ENCODE results near the gene RUNDC1. TPM values are rescaled to one million over a fixed set of nuclear protein-coding genes. Genes with fewer than 3 reads are reported as not detected.
"Not testable (repeated sequence)": the region's sequence is repeated elsewhere in the genome, so short reads cannot be mapped to it uniquely, and the experiment has no call there.

Gene RUNDC1
- polyA plus RNA-seq, 1 donor (not counting 4 experiments of a cell fraction or from before 2014, with no cell fraction given): 11.1 TPM

DNA sequence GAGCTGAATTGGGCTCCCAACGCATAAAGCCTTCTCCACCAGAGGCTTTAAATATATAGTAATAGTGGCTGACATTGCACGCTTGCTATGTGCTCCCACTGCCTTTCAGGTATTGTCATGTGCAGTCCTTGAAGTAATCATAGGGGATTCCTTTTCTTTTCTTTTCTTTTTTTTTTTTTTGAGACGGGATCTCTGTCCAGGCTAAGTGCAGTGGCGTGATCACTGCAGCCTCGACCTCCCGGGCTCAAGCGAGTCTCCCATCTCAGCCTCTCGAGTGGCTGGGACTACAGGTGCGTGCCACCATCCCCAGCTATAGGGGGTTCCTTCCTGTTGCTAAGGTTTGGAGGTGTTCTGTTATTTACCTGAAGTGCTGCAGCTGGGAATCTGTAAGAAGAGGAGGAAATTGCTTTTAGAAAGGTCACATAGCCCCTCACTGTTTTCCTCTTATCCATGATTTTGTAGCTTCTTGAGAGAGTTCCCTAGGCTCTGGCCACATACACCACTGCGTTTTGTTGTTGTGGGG is 18.7 kb downstream of the RUNDC1 start:
- peaks cover 4% of the 10 kb centered on the region for H4K20me1 ChIP-seq (ENCODE audit: control insufficient read depth, extremely low read depth, insufficient read depth, low read length)
- no peak for FAIRE-seq
- H3K9ac ChIP-seq (ENCODE audit: control insufficient read depth, extremely low read depth, insufficient read depth, low read length): peak overlapping the region; percentile 99
- TF ChIP-seq EZH2 (IDR thresholded peaks at IDR 0.05; ENCODE audit: low read length): no peak
- TF ChIP-seq, protein P1, sequence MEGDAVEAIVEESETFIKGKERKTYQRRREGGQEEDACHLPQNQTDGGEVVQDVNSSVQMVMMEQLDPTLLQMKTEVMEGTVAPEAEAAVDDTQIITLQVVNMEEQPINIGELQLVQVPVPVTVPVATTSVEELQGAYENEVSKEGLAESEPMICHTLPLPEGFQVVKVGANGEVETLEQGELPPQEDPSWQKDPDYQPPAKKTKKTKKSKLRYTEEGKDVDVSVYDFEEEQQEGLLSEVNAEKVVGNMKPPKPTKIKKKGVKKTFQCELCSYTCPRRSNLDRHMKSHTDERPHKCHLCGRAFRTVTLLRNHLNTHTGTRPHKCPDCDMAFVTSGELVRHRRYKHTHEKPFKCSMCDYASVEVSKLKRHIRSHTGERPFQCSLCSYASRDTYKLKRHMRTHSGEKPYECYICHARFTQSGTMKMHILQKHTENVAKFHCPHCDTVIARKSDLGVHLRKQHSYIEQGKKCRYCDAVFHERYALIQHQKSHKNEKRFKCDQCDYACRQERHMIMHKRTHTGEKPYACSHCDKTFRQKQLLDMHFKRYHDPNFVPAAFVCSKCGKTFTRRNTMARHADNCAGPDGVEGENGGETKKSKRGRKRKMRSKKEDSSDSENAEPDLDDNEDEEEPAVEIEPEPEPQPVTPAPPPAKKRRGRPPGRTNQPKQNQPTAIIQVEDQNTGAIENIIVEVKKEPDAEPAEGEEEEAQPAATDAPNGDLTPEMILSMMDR (optimal IDR thresholded peaks at IDR 0.05 in 1 of 3, IDR thresholded peaks at IDR 0.05 in 1 of 3, conservative IDR thresholded peaks at IDR 0.05 in 1 of 3; ENCODE audit: extremely low read depth in 1 of 3, insufficient read depth in 2 of 3, low read length in 3 of 3): no peak
- no peaks in the 10 kb centered on the region for H3K27me3 ChIP-seq (ENCODE audit: control insufficient read depth, extremely low read depth, insufficient read depth, low read length)
- H3K79me2 ChIP-seq (ENCODE audit: control insufficient read depth, insufficient read depth, low read length): peaks cover 27% of the 10 kb centered on the region
- H3K4me1 ChIP-seq (ENCODE audit: control insufficient read depth, extremely low read depth, insufficient read depth, low read length): peaks cover 32% of the 10 kb centered on the region
- no peak for DNase-seq (ENCODE audit: low read depth, low spot score)
- no peaks in the 10 kb centered on the region for H3K9me1 ChIP-seq (ENCODE audit: control insufficient read depth, extremely low read depth, insufficient read depth, low read length)
- dilution Hi-C loops (cut with MboI; ENCODE audit: extremely low pct_ligation_motif_present, low sequenced_read_pairs): no loop called here
- no peaks in the 10 kb centered on the region for H3K9me3 ChIP-seq (ENCODE audit: control insufficient read depth, low read depth, low read length)
- H3K4me2 ChIP-seq (ENCODE audit: control insufficient read depth, extremely low read depth, insufficient read depth, low read depth, low read length): peak overlapping the region; percentile 86
- H3K4me3 ChIP-seq (ENCODE audit: control insufficient read depth in 2 of 3, extremely low read depth in 1 of 3, insufficient read depth in 2 of 3, low read depth in 1 of 3, low read length in 3 of 3): peak overlapping the region; percentile 79 to 98 (median 93)
- peak overlapping the region; percentile 94 for H3K27ac ChIP-seq (ENCODE audit: control insufficient read depth, insufficient read depth, low read length)
- no peak overlapping the region for H2AFZ ChIP-seq (ENCODE audit: control insufficient read depth, low read length)
- H3K36me3 ChIP-seq (ENCODE audit: control insufficient read depth in 2 of 2, extremely low read depth in 1 of 2, insufficient read depth in 2 of 2, low read length in 2 of 2): peaks cover 26 to 41% of the 10 kb centered on the region in 2 experiments

GRCh38 chr17:43000894-43001293 is 20.5 kb downstream of the RUNDC1 start:
- not testable (repeated sequence) for H3K4me2 ChIP-seq (ENCODE audit: control insufficient read depth, extremely low read depth, insufficient read depth, low read depth, low read length)

More at GRCh38 chr17:43000894-43001293, 20.5 kb downstream of the RUNDC1 start:
- Histone ChIP-seq H3K4me1 (ENCODE audit: control insufficient read depth, extremely low read depth, insufficient read depth, low read length) (peaks cover 32% of the 10 kb centered on the region), H3K9ac (ENCODE audit: control insufficient read depth, extremely low read depth, insufficient read depth, low read length) (peak overlapping the region; percentile 13), H3K79me2 (ENCODE audit: control insufficient read depth, insufficient read depth, low read length) (peaks cover 27% of the 10 kb centered on the region), H3K36me3 (ENCODE audit: control insufficient read depth in 2 of 2, extremely low read depth in 1 of 2, insufficient read depth in 2 of 2, low read length in 2 of 2) (peaks cover 25 to 35% of the 10 kb centered on the region in 2 experiments)
- H4K20me1 ChIP-seq (ENCODE audit: control insufficient read depth, extremely low read depth, insufficient read depth, low read length); DNase-seq (ENCODE audit: low read depth, low spot score); FAIRE-seq; H3K9me1 ChIP-seq (ENCODE audit: control insufficient read depth, extremely low read depth, insufficient read depth, low read length); dilution Hi-C loops (cut with MboI; ENCODE audit: extremely low pct_ligation_motif_present, low sequenced_read_pairs); H3K27me3 ChIP-seq (ENCODE audit: control insufficient read depth, extremely low read depth, insufficient read depth, low read length); H3K27ac ChIP-seq (ENCODE audit: control insufficient read depth, insufficient read depth, low read length); H3K4me3 ChIP-seq (ENCODE audit: control insufficient read depth in 2 of 3, extremely low read depth in 1 of 3, insufficient read depth in 2 of 3, low read depth in 1 of 3, low read length in 3 of 3); H3K9me3 ChIP-seq (ENCODE audit: control insufficient read depth, low read depth, low read length); H2AFZ ChIP-seq (ENCODE audit: control insufficient read depth, low read length): not testable (repeated sequence)

All from keratinocyte (primary cell).